Panc1 (cell line): Measurements from ENCODE around the gene SYDE2. TPM values are rescaled to one million over a fixed set of nuclear protein-coding genes. Genes with fewer than 3 reads are reported as not detected.

ENCODE experiments used
- ATAC-seq: fragments of 200-7000 bp; cut with Tn5 transposase; 2 replicates; pipeline ENCODE4 v1.9.1; 2020; ENCODE audit warnings: mild to moderate bottlenecking, moderate library complexity
- BruUV-seq: library from RNA; stranded (reverse); fragments of 400-500 nt; replicated peaks from 2 replicates; lab custom pipeline; 2021; lab: Mats Ljungman, UMichigan
- CTCF ChIA-PET: fragments of 300-600 bp; sonication (Branson Sonifier 250); formaldehyde crosslinking; loops from one replicate; lab custom pipeline; 2022; ENCODE audit warnings: antibody characterized with exemption; lab: Charles Lee
- POLR2A ChIA-PET: fragments of 300-600 bp; sonication (Branson Sonifier 250); formaldehyde crosslinking; loops from one replicate; lab custom pipeline; 2022; ENCODE audit warnings: antibody characterized with exemption; lab: Charles Lee
- DNase-seq: peaks from one replicate; pipeline ENCODE4 v3.0.0-alpha.2; 2010; ENCODE audit warnings: low read depth, low spot score
- H3K27ac ChIP-seq: 2 replicates; pipeline ENCODE4 v1.5.1; 2011; ENCODE audit warnings: mild to moderate bottlenecking, low read length, inconsistent platforms
- H3K27me3 ChIP-seq: fragments of 200-500 bp; sonication (Bioruptor generic); 2 replicates; pipeline ENCODE4 v1.6.0; 2014; ENCODE audit warnings: low read length, inconsistent platforms; ENCODE audit not compliant: control insufficient read depth, insufficient read depth
- H3K36me3 ChIP-seq: fragments of 200-500 bp; sonication (Bioruptor generic); 2 replicates; pipeline ENCODE4 v1.5.1; 2014; ENCODE audit warnings: inconsistent platforms, mild to moderate bottlenecking, low read length, moderate library complexity; ENCODE audit not compliant: control insufficient read depth, insufficient read depth
- H3K4me1 ChIP-seq: 2 replicates; pipeline ENCODE4 v1.5.1; 2011; ENCODE audit warnings: inconsistent platforms, mild to moderate bottlenecking, low read length, moderate library complexity; ENCODE audit not compliant: control insufficient read depth, insufficient read depth
- H3K4me3 ChIP-seq, 2 experiments: 2 replicates each; pipeline ENCODE4 v1.5.1; 2011 to 2012; ENCODE audit warnings: low read depth in 2 of 2, low read length in 2 of 2, mild to moderate bottlenecking in 2 of 2, inconsistent platforms in 1 of 2, moderate library complexity in 1 of 2
- H3K9me3 ChIP-seq: fragments of 200-500 bp; sonication (Bioruptor generic); 2 replicates; pipeline ENCODE4 v1.5.1; 2014; ENCODE audit warnings: low read depth, mild to moderate bottlenecking, inconsistent platforms, low read length, moderate library complexity; ENCODE audit not compliant: control insufficient read depth, insufficient read depth
- POLR2AphosphoS5 ChIP-seq: IDR thresholded peaks from 2 replicates; pipeline ENCODE4 v1.6.1; 2012; ENCODE audit warnings: mild to moderate bottlenecking, low read depth, low read length, moderate library complexity
- SIN3A ChIP-seq: IDR thresholded peaks from 2 replicates; pipeline ENCODE4 v1.6.1; 2012; ENCODE audit warnings: low read depth, mild to moderate bottlenecking, low read length, moderate library complexity, borderline replicate concordance; ENCODE audit not compliant: insufficient read depth
- TCF7L2 ChIP-seq: IDR thresholded peaks from 2 replicates; pipeline ENCODE4 v1.6.1; 2011; ENCODE audit warnings: mild to moderate bottlenecking, low read depth, low read length, inconsistent platforms
- in situ Hi-C: cut with HindIII; loops from 2 replicates; pipeline ENCODE4 v1.10.0; 2016; ENCODE audit warnings: low sequenced_read_pairs, low pct_unique_long_range_greater_than_20kb
- intact Hi-C: fragments of 100-400 bp; cut with micrococcal nuclease; formaldehyde crosslinking; loops from one replicate; pipeline ENCODE4 v1.10.0; 2022; ENCODE audit not compliant: unreplicated experiment
- total RNA-seq: library from RNA; stranded (reverse); gene quantifications from one replicate; pipeline ENCODE4 v1.2.1, GENCODE V29; 2021; ENCODE audit not compliant: unreplicated experiment
- TF ChIP-seq, protein P1 (sequence below), 2 experiments: IDR thresholded peaks; 2 replicates each; pipeline ENCODE4 v1.6.1; 2011 to 2012; ENCODE audit warnings: low read depth in 2 of 2, control low read depth in 1 of 2, low read length in 1 of 2, mild to moderate bottlenecking in 1 of 2, moderate library complexity in 1 of 2; ENCODE audit not compliant: insufficient read depth in 1 of 2
- TF ChIP-seq, protein P2 (sequence below): fragments of 450-650 bp; IDR thresholded peaks from 2 replicates; pipeline ENCODE4 v1.5.1; 2017; ENCODE audit warnings: mild to moderate bottlenecking

The SYDE2 gene
- total RNA-seq, 1 experiment from 2014 or later = 18.2 TPM

DNA sequence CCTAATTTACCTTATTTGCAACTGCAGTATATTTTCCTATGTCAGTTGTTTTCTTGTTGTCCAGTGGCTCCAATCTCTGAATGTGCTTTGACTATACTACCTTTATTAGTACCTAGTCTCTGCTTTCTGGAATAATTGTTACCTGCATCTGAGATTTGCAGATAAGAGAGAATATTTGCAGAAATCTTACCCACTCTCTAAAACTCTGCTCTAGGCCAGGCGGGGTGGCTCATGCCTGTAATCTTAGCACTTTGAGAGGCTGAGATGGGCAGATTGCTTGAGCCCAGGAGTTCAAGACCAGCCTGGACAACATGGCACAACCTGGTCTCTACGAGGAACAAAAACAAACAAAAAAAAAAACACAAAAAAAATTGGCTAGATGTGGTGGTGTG, 2.0 kb upstream of the SYDE2 start:
- in situ Hi-C loops (no loop called here), intact Hi-C loops (no loop called here)
- Histone ChIP-seq H3K9me3 (no peaks in the 10 kb centered on the region), H3K27me3 (no peaks in the 10 kb centered on the region), H3K27ac (peak overlapping the region; percentile 90; the same call in 1 of the 2 replicates), H3K4me1 (peaks cover 48% of the 10 kb centered on the region), H3K36me3 (peaks cover 2% of the 10 kb centered on the region; the same call in 1 of the 2 replicates), H3K4me3 (no peak overlapping the region)
- CTCF ChIA-PET = no interaction called here
- POLR2A ChIA-PET = no interaction called here
- BruUV-seq = no TSS peak
- ATAC-seq = no peak
- TF ChIP-seq, protein P1, sequence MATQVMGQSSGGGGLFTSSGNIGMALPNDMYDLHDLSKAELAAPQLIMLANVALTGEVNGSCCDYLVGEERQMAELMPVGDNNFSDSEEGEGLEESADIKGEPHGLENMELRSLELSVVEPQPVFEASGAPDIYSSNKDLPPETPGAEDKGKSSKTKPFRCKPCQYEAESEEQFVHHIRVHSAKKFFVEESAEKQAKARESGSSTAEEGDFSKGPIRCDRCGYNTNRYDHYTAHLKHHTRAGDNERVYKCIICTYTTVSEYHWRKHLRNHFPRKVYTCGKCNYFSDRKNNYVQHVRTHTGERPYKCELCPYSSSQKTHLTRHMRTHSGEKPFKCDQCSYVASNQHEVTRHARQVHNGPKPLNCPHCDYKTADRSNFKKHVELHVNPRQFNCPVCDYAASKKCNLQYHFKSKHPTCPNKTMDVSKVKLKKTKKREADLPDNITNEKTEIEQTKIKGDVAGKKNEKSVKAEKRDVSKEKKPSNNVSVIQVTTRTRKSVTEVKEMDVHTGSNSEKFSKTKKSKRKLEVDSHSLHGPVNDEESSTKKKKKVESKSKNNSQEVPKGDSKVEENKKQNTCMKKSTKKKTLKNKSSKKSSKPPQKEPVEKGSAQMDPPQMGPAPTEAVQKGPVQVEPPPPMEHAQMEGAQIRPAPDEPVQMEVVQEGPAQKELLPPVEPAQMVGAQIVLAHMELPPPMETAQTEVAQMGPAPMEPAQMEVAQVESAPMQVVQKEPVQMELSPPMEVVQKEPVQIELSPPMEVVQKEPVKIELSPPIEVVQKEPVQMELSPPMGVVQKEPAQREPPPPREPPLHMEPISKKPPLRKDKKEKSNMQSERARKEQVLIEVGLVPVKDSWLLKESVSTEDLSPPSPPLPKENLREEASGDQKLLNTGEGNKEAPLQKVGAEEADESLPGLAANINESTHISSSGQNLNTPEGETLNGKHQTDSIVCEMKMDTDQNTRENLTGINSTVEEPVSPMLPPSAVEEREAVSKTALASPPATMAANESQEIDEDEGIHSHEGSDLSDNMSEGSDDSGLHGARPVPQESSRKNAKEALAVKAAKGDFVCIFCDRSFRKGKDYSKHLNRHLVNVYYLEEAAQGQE (IDR thresholded peaks at IDR 0.05; ENCODE audit: insufficient read depth in 1 of 2, low read depth in 2 of 2, low read length in 1 of 2) = no peak
- TF ChIP-seq, protein P2, sequence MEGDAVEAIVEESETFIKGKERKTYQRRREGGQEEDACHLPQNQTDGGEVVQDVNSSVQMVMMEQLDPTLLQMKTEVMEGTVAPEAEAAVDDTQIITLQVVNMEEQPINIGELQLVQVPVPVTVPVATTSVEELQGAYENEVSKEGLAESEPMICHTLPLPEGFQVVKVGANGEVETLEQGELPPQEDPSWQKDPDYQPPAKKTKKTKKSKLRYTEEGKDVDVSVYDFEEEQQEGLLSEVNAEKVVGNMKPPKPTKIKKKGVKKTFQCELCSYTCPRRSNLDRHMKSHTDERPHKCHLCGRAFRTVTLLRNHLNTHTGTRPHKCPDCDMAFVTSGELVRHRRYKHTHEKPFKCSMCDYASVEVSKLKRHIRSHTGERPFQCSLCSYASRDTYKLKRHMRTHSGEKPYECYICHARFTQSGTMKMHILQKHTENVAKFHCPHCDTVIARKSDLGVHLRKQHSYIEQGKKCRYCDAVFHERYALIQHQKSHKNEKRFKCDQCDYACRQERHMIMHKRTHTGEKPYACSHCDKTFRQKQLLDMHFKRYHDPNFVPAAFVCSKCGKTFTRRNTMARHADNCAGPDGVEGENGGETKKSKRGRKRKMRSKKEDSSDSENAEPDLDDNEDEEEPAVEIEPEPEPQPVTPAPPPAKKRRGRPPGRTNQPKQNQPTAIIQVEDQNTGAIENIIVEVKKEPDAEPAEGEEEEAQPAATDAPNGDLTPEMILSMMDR = no peak
- TF ChIP-seq POLR2AphosphoS5 = no peak
- no peak for TF ChIP-seq SIN3A
- TF ChIP-seq TCF7L2 = no peak
- no peak for DNase-seq

DNA sequence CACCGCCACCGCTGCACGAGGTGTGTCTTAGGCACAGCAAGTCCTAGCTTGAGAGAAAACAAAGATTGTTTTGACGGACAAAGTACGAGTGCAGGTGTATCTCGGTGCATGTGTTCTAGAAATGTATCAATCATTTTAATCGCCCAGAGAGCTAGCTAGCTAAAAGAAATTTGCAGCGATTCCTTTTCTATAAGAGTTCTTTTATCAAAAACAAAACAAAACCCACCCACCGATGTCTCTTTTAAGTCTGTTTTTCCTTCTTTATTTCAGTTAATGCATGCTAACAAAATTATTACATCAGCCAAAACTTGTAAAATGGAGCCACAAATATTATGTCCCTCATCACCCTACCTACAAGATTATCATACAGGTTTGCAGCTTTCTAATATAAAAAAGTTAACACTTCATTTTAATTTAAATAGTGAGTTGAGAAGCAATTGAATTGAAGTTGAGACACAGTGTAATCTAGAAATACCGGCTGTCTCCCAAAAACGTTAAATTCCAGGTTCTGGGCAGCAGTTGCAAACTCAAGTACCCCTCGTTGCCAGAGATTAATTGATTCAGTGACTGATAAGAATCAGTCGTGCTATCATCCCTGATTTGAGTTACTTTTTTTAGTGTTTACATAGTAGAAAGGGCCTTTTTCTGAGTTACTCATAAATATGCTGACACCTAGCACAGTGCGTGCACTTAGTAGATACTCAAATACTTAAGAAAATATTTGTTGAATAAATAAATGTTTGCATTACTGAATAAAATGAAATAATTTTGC, 1.5 kb upstream of the SYDE2 start:
- H3K36me3 ChIP-seq = peaks cover 2% of the 10 kb centered on the region; the same call in 1 of the 2 replicates
- ATAC-seq = no peak
- no peaks in the 10 kb centered on the region for H3K9me3 ChIP-seq
- DNase-seq = no peak
- H3K27me3 ChIP-seq = no peaks in the 10 kb centered on the region
- CTCF ChIA-PET = interaction anchor here (0.5 kb wide), 1 partner anchor 154 kb away, joined by 3 read pairs; no protein-coding TSS in a partner anchor
- H3K4me1 ChIP-seq = peaks cover 50% of the 10 kb centered on the region
- BruUV-seq = TSS peak; percentile 96
- H3K4me3 ChIP-seq = peak overlapping the region; percentile 78 to 81
- H3K27ac ChIP-seq = peak overlapping the region; percentile 90
- intact Hi-C loops = no loop called here
- TF ChIP-seq TCF7L2 = no peak
- no peak for TF ChIP-seq SIN3A
- TF ChIP-seq POLR2AphosphoS5 = no peak
- TF ChIP-seq, protein P1 (IDR thresholded peaks at IDR 0.05; ENCODE audit: insufficient read depth in 1 of 2, low read depth in 2 of 2, low read length in 1 of 2) = no peak
- TF ChIP-seq, protein P2 = no peak
- in situ Hi-C loops = no loop called here
- POLR2A ChIA-PET = no interaction called here
